Measurements from ENCODE around the gene ABHD6.
A peak's percentile ranks its signal among the peaks of the same experiment; 100 is the strongest.

ABHD6 gene

DNA sequence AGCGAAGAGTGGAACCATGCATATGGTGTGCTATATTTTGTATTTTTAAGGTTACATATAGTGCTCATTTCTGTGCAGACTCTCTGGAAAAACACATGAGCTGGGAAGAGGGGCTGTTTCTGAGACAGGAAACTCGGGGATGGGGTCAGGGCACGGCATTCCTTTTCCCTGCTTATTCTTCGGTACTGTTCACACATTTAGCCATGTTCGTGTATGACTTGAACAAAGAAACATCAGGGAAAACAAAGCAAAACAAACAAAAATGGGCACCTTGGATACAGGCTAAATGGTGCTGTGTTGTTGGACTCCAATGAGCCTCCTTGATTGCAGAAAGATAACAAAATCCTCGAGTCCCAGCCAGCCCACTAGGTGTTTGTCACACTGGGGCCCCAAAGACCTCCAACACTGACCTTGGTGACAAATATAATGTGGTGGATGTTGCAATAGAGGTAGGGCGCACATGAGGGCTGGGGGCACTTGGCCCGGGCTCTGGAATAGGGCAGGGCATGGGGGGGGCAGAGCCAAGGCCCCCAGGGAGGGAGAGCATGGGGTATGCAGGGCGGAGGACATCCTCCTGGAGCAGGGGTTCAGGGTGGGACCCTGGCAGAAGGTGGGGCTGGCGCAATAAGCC is 46.1 kb upstream of the ABHD6 start:
- TF ChIP-seq, protein P1, sequence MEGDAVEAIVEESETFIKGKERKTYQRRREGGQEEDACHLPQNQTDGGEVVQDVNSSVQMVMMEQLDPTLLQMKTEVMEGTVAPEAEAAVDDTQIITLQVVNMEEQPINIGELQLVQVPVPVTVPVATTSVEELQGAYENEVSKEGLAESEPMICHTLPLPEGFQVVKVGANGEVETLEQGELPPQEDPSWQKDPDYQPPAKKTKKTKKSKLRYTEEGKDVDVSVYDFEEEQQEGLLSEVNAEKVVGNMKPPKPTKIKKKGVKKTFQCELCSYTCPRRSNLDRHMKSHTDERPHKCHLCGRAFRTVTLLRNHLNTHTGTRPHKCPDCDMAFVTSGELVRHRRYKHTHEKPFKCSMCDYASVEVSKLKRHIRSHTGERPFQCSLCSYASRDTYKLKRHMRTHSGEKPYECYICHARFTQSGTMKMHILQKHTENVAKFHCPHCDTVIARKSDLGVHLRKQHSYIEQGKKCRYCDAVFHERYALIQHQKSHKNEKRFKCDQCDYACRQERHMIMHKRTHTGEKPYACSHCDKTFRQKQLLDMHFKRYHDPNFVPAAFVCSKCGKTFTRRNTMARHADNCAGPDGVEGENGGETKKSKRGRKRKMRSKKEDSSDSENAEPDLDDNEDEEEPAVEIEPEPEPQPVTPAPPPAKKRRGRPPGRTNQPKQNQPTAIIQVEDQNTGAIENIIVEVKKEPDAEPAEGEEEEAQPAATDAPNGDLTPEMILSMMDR (IDR thresholded peaks at IDR 0.05; ENCODE audit: low read length, missing control alignments), result no peak
- no peak overlapping the region for H3K4me3 ChIP-seq (replicated peaks; ENCODE audit: low read depth, low read length)
- DNase-seq (ENCODE audit: low read depth), result no peak

DNA sequence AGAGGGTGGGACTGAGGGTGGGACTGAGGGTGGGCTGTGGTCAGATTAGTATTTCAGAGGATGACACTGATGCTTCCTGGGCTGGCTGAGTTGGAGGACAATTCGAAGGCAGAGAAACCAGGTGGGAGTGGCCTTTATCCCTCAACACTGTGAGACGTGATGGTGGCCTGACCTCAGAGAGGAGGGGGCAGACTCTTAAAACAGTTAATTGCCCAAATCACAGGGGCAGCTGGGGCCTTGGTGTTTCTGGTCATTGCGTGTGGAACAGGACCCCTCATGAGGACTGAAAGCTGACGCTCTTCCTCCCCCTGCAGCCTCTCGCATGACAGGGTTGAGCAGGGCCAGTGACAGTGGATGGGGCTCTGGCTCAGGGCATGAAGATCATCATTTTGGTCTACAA is 45.5 kb upstream of the ABHD6 start:
- TF ChIP-seq, protein P1 (IDR thresholded peaks at IDR 0.05; ENCODE audit: low read length, missing control alignments), result no peak
- no peak for DNase-seq (ENCODE audit: low read depth)
- no peak overlapping the region for H3K4me3 ChIP-seq (replicated peaks; ENCODE audit: low read depth, low read length)

DNA sequence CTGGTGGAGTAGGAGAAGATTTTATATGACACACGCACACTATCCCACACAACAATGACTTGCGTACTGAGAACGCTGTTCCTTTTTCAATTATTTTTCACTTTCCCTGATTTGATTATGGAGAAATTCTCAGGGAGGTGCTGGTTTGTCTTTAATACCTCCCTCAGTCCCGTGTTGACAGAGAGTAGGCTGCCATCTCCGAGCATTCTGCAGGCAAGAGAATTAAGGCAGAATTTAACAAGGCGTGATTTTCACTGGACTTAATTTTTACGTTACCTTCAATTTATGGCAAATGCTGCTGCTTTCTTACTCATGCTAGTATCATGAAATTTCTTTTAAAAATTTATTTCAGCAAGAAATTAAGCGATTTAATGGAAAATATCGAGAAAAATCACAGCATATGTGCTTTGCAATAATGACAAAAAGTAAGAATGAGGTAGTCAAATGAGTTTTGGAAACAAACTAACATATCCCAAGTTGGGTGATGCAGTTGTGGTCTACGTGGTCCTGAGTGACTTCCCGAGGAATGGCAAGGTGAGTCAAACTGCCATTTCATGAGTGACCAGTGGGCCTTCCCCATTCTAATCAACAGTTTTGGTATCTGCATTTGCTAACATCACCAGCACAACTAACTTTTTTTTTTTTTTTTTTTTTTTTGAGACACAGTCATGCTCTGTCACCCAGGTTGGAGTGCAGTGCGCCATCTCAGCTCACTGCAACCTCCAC is 43.7 kb upstream of the ABHD6 start:
- no peak for DNase-seq (ENCODE audit: low read depth)
- TF ChIP-seq, protein P1 (IDR thresholded peaks at IDR 0.05; ENCODE audit: low read length, missing control alignments), result no peak
- no peak overlapping the region for H3K4me3 ChIP-seq (replicated peaks; ENCODE audit: low read depth, low read length)

DNA sequence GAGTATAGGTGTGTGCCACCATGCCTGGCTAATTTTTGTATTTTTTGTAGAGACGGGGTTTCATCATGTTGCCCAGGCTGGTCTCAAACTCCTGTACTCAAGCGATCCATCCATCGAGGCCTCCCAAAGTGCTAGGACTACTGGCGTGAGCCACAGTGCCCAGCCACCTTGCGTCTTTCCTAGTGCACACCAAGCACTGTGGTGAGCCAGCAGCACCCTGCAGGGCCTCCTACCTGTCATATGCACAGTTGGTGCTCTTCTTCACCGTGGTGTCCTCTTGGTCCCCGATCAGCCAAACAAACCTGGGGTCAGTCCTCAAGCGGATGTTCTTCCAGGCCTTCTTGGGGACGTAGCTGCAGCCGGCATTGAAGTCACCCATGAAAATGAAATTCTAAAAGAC is 40.0 kb upstream of the ABHD6 start:
- no peak overlapping the region for H3K4me3 ChIP-seq (replicated peaks; ENCODE audit: low read depth, low read length)
- TF ChIP-seq, protein P1 (IDR thresholded peaks at IDR 0.05; ENCODE audit: low read length, missing control alignments), result no peak
- no peak for DNase-seq (ENCODE audit: low read depth)

DNA sequence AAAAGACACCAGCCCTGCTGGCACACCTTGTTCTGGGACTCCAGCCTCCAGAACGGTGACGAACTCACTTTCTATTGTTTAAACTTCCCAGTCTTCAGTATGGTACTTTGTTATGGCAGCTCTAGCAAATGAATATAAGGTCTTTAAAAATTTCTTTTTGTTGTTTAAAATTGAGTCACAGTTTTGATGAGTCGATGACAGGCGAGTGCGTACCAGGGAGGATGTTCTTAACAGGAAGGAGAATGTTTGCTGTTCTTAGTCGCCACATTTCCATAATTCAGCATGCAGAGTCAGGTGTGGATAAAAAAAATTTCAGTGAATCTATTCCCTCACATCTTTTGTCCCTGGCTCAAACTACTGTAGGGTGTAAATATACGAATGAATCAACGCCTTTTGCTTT is 39.2 kb upstream of the ABHD6 start:
- H3K4me3 ChIP-seq (replicated peaks; ENCODE audit: low read depth, low read length), result no peak overlapping the region
- TF ChIP-seq, protein P1 (IDR thresholded peaks at IDR 0.05; ENCODE audit: low read length, missing control alignments), result no peak
- DNase-seq (ENCODE audit: low read depth), result peak; percentile 48

DNA sequence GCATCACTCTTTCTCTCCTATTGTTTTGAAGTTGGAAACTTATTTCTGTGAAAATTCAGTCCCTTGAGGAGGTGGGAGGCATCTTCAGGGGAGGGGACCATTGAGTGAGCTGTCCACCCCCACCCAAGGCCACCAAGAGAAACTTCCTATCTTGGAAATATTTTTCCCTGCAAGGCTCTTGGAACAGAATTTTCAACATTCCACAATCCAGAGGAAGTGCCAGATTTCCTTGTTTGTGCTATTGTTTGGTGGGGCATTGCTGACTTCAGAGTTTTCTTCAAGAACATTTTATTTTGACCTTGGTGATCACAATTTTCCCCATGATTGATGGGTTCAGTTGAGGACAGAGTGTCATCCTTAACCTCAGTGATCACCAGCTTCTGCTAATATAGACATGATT is 38.8 kb upstream of the ABHD6 start:
- DNase-seq (ENCODE audit: low read depth), result peak; percentile 55
- H3K4me3 ChIP-seq (replicated peaks; ENCODE audit: low read depth, low read length), result no peak overlapping the region
- TF ChIP-seq, protein P1 (IDR thresholded peaks at IDR 0.05; ENCODE audit: low read length, missing control alignments), result no peak

All from fibroblast of pulmonary artery (primary cell).